ENCODE data around the gene ZSWIM9. TPM values are rescaled to one million over a fixed set of nuclear protein-coding genes. Genes with fewer than 3 reads are reported as not detected.

The ZSWIM9 gene
- total RNA-seq, 1 experiment from 2014 or later = 1.8 TPM

DNA sequence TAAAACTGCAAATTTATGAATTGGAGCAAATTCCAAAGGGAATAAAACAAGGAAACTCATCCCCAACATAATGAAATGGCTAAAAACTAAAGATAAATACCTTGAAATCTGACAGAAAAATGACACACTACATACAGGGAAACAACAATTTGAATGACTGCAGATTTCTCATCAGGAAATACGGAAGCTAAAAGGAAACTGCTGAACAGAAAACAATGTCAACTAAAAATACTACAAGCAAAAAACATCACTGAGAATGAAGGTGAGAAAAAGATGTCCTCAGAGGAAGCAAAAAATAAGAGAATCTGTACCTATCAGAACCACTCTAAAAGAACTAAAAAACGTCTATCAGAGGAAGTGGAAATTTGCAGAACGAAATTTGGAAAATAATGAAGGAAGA is 39.5 kb downstream of the ZSWIM9 start:
- no peaks in the 10 kb centered on the region for H3K9me3 ChIP-seq (ENCODE audit: low read length)
- no peak overlapping the region for H3K4me3 ChIP-seq (ENCODE audit: low read length)
- H3K4me2 ChIP-seq (ENCODE audit: low read length) = no peak overlapping the region
- no peaks in the 10 kb centered on the region for H3K9me2 ChIP-seq (replicated peaks; ENCODE audit: low read length)
- DNase-seq (no peak), ATAC-seq (no peak)
- H4K20me1 ChIP-seq (ENCODE audit: low read length) = no peaks in the 10 kb centered on the region
- intact Hi-C loops (cut with micrococcal nuclease) = no loop called here
- H3K27me3 ChIP-seq (ENCODE audit: low read length) = no peaks in the 10 kb centered on the region
- no peak overlapping the region for H3K9ac ChIP-seq (ENCODE audit: low read length)
- H3K36me3 ChIP-seq (ENCODE audit: low read depth, low read length) = no peaks in the 10 kb centered on the region
- TF ChIP-seq, protein P1, sequence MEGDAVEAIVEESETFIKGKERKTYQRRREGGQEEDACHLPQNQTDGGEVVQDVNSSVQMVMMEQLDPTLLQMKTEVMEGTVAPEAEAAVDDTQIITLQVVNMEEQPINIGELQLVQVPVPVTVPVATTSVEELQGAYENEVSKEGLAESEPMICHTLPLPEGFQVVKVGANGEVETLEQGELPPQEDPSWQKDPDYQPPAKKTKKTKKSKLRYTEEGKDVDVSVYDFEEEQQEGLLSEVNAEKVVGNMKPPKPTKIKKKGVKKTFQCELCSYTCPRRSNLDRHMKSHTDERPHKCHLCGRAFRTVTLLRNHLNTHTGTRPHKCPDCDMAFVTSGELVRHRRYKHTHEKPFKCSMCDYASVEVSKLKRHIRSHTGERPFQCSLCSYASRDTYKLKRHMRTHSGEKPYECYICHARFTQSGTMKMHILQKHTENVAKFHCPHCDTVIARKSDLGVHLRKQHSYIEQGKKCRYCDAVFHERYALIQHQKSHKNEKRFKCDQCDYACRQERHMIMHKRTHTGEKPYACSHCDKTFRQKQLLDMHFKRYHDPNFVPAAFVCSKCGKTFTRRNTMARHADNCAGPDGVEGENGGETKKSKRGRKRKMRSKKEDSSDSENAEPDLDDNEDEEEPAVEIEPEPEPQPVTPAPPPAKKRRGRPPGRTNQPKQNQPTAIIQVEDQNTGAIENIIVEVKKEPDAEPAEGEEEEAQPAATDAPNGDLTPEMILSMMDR (conservative IDR thresholded peaks at IDR 0.05; ENCODE audit: low read depth, low read length) = no peak
- POLR2A ChIA-PET (ENCODE audit: unreplicated experiment) = no interaction called here
- no peak overlapping the region for H2AFZ ChIP-seq (ENCODE audit: low read length)
- no peak overlapping the region for H3K27ac ChIP-seq (ENCODE audit: low read length)
- H3F3A ChIP-seq (ENCODE audit: low read length, unreplicated experiment) = no peaks in the 10 kb centered on the region
- no TSS peak for BruUV-seq (replicated peaks)
- peaks cover 7% of the 10 kb centered on the region for H3K79me2 ChIP-seq (ENCODE audit: low read length)
- CTCF ChIA-PET = no interaction called here
- peaks cover under 1% of the 10 kb centered on the region; the same call in 1 of the 2 replicates for H3K4me1 ChIP-seq (ENCODE audit: insufficient read depth, low read length)

DNA sequence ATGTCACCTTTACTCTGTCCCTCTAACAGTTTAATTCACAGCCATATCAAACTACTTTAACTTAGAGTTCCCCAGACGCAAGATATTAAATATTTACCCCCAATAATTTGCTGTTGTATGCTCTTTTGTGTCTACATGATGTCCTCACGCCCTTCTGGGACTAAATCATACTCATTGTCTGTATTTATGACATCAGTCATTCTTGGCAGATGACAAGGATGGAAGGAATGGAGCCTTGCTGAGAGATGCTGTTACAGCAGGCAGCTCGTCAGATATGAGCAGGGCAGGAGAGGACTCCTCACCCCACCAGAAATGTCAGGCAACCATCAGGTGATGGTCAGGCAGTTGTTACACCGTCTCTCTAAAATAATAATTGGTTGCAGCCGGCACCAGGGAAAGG is 43.5 kb downstream of the ZSWIM9 start:
- 0 out of 2 replicates have a peak, but pooled peaks cover 2% of the 10 kb centered on the region for H3K4me1 ChIP-seq (ENCODE audit: insufficient read depth, low read length)
- no peaks in the 10 kb centered on the region for H3F3A ChIP-seq (ENCODE audit: low read length, unreplicated experiment)
- H3K36me3 ChIP-seq (ENCODE audit: low read depth, low read length) = no peaks in the 10 kb centered on the region
- no peak overlapping the region for H2AFZ ChIP-seq (ENCODE audit: low read length)
- TF ChIP-seq EZH2 (IDR thresholded peaks at IDR 0.05; ENCODE audit: low read length, unreplicated experiment) = no peak
- no peak for TF ChIP-seq EZH2phosphoT487 (IDR thresholded peaks at IDR 0.05; ENCODE audit: borderline replicate concordance, low read length)
- TF ChIP-seq, protein P1 (conservative IDR thresholded peaks at IDR 0.05; ENCODE audit: low read depth, low read length) = no peak
- no peak overlapping the region for H3K9ac ChIP-seq (ENCODE audit: low read length)
- H3K27ac ChIP-seq (ENCODE audit: low read length) = no peak overlapping the region
- H3K4me2 ChIP-seq (ENCODE audit: low read length) = no peak overlapping the region
- no peaks in the 10 kb centered on the region for H3K9me3 ChIP-seq (ENCODE audit: low read length)
- ChIA-PET POLR2A (ENCODE audit: unreplicated experiment) (no interaction called here), CTCF (no interaction called here)
- H3K9me2 ChIP-seq (replicated peaks; ENCODE audit: low read length) = no peaks in the 10 kb centered on the region
- BruUV-seq (replicated peaks) = no TSS peak
- intact Hi-C loops (cut with micrococcal nuclease) = no loop called here
- no peaks in the 10 kb centered on the region for H4K20me1 ChIP-seq (ENCODE audit: low read length)
- no peaks in the 10 kb centered on the region for H3K27me3 ChIP-seq (ENCODE audit: low read length)
- no peaks in the 10 kb centered on the region for H3K79me2 ChIP-seq (ENCODE audit: low read length)
- ATAC-seq = no peak
- no peak overlapping the region for H3K4me3 ChIP-seq (ENCODE audit: low read length)
- no peak for DNase-seq

DNA sequence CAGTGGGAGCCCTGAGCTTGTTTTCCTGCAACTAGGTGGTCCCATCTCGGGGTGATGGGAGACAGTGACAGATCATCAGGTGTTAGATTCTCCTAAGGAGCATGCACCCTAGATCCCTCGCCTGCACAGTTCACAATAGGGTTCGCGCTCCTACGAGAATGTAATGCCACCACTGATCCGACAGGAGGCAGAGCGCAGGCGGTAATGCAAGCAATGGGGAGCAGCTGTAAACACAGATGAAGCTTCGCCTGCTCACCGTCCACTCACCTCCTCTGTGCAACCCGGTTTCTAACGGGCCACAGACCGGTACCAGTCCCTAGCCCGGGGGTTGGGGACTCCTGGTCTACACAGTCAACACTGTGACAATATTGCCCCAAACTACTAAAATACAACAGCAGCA is 46.5 kb downstream of the ZSWIM9 start:
- Histone ChIP-seq H3K9me2 (replicated peaks; ENCODE audit: low read length) (no peaks in the 10 kb centered on the region), H3K36me3 (ENCODE audit: low read depth, low read length) (no peaks in the 10 kb centered on the region), H4K20me1 (ENCODE audit: low read length) (no peaks in the 10 kb centered on the region), H3K9me3 (ENCODE audit: low read length) (no peaks in the 10 kb centered on the region), H3K27ac (ENCODE audit: low read length) (no peak overlapping the region), H3K4me3 (ENCODE audit: low read length) (no peak overlapping the region), H3K9ac (ENCODE audit: low read length) (no peak overlapping the region), H3K27me3 (ENCODE audit: low read length) (no peaks in the 10 kb centered on the region), H2AFZ (ENCODE audit: low read length) (no peak overlapping the region), H3K4me1 (ENCODE audit: insufficient read depth, low read length) (0 out of 2 replicates have a peak, but pooled peaks cover 8% of the 10 kb centered on the region), H3F3A (ENCODE audit: low read length, unreplicated experiment) (no peaks in the 10 kb centered on the region), H3K4me2 (ENCODE audit: low read length) (no peak overlapping the region), H3K79me2 (ENCODE audit: low read length) (no peaks in the 10 kb centered on the region)
- no TSS peak for BruUV-seq (replicated peaks)
- TF ChIP-seq, protein P1 (conservative IDR thresholded peaks at IDR 0.05; ENCODE audit: low read depth, low read length) = no peak
- TF ChIP-seq EZH2 (IDR thresholded peaks at IDR 0.05; ENCODE audit: low read length, unreplicated experiment) (no peak), EZH2phosphoT487 (IDR thresholded peaks at IDR 0.05; ENCODE audit: borderline replicate concordance, low read length) (no peak)
- no peak for DNase-seq
- intact Hi-C loops (cut with micrococcal nuclease) = no loop called here
- ATAC-seq = no peak
- CTCF ChIA-PET = no interaction called here
- POLR2A ChIA-PET (ENCODE audit: unreplicated experiment) = no interaction called here

All from PC-3 (cell line).